ENCODE results near the gene APEH.

APEH gene

GRCh38 chr3:49673715-49674496 lies at the start of gene APEH:
Gene APEH (plus strand): TSS chr3:49674351. CDS start chr3:49674402, 51 bp downstream.
- peak; percentile 99 for DNase-seq

GRCh38 chr3:49625071-49625470 lies 49.1 kb upstream of the APEH start:
- DNase-seq, result no peak

- DNase-seq, result no peak
These were observed 48.0 kb upstream of the APEH start for GRCh38 chr3:49626101-49626581.

- no peak for DNase-seq
These were observed 47.4 kb upstream of the APEH start for GRCh38 chr3:49626796-49627195.

GRCh38 chr3:49627634-49628033 lies 46.5 kb upstream of the APEH start:
- no peak for DNase-seq

GRCh38 chr3:49628249-49628648 lies 45.9 kb upstream of the APEH start:
- no peak for DNase-seq

GRCh38 chr3:49629451-49629850 lies 44.7 kb upstream of the APEH start:
- no peak for DNase-seq

- DNase-seq, result no peak
These were observed 44.3 kb upstream of the APEH start for GRCh38 chr3:49629866-49630265.

GRCh38 chr3:49630784-49631183 lies 43.4 kb upstream of the APEH start:
- no peak for DNase-seq

- DNase-seq, result no peak
These were observed 39.4 kb upstream of the APEH start for GRCh38 chr3:49634736-49635135.

GRCh38 chr3:49636883-49637609 lies 37.1 kb upstream of the APEH start:
- DNase-seq, result no peak

GRCh38 chr3:49638445-49638844 lies 35.7 kb upstream of the APEH start:
- DNase-seq, result no peak

GRCh38 chr3:49639551-49639950 lies 34.6 kb upstream of the APEH start:
- DNase-seq, result no peak

- DNase-seq, result no peak
These were observed 32.9 kb upstream of the APEH start for GRCh38 chr3:49641292-49641691.

GRCh38 chr3:49641921-49642707 lies 32.0 kb upstream of the APEH start:
- no peak for DNase-seq

GRCh38 chr3:49642708-49643145 lies 31.4 kb upstream of the APEH start:
- DNase-seq, result no peak

GRCh38 chr3:49644684-49645083 lies 29.5 kb upstream of the APEH start:
- DNase-seq, result no peak

GRCh38 chr3:49646236-49646635 lies 27.9 kb upstream of the APEH start:
- DNase-seq, result no peak

- no peak for DNase-seq
These were observed 26.4 kb upstream of the APEH start for GRCh38 chr3:49647741-49648140.

GRCh38 chr3:49648354-49649019 lies 25.7 kb upstream of the APEH start:
- DNase-seq, result no peak

- no peak for DNase-seq
These were observed 24.6 kb upstream of the APEH start for GRCh38 chr3:49649576-49649975.

- no peak for DNase-seq
These were observed 24.0 kb upstream of the APEH start for GRCh38 chr3:49650177-49650576.

GRCh38 chr3:49650637-49651036 lies 23.5 kb upstream of the APEH start:
- DNase-seq, result no peak

Data from activated naive CD4-positive, alpha-beta T cell treated with Interleukin-2 at 50 U/mL for 16 hours (primary cell).